ENCODE measurements around the gene WNT9B. TPM values are rescaled to one million over a fixed set of nuclear protein-coding genes. Genes with fewer than 3 reads are reported as not detected.
"Not testable (repeated sequence)": the region's sequence is repeated elsewhere in the genome, so short reads cannot be mapped to it uniquely, and the experiment has no call there.

Gene WNT9B
- total RNA-seq, 4 donors from 2014 or later = not detected

DNA sequence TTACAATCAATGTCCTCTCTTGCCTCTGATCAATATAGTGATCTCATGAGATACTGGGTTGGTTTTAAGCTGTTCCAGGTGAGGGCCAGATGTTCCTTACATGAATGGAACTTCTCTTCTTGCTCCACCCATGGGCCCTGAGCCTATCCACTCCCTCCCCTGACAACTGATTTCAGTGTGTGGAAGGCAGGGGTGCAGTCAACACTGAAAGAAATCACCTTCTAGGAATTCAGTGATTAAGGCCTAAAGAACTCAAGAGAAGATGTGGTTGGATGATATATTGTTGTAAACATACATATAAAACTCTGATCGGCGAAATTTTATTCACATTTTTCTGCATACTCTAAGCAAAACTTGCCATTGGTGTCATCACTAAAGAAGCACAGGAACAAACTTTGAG lies 64.8 kb downstream of the WNT9B start:
- Histone ChIP-seq H3K27me3 (no peaks in the 10 kb centered on the region), H3K9me3 (no peaks in the 10 kb centered on the region), H3K27ac (no peak overlapping the region), H3K4me1 (no peaks in the 10 kb centered on the region), H3K36me3 (no peaks in the 10 kb centered on the region), H3K4me3 (no peak overlapping the region)
- intact Hi-C loops (cut with DNase I; ENCODE audit: low total_unique reads) = no loop called here
- TF ChIP-seq EP300 (IDR thresholded peaks at IDR 0.05; ENCODE audit: low read depth) = no peak
- TF ChIP-seq POLR2AphosphoS5 (IDR thresholded peaks at IDR 0.05) = no peak
- TF ChIP-seq, protein P1, sequence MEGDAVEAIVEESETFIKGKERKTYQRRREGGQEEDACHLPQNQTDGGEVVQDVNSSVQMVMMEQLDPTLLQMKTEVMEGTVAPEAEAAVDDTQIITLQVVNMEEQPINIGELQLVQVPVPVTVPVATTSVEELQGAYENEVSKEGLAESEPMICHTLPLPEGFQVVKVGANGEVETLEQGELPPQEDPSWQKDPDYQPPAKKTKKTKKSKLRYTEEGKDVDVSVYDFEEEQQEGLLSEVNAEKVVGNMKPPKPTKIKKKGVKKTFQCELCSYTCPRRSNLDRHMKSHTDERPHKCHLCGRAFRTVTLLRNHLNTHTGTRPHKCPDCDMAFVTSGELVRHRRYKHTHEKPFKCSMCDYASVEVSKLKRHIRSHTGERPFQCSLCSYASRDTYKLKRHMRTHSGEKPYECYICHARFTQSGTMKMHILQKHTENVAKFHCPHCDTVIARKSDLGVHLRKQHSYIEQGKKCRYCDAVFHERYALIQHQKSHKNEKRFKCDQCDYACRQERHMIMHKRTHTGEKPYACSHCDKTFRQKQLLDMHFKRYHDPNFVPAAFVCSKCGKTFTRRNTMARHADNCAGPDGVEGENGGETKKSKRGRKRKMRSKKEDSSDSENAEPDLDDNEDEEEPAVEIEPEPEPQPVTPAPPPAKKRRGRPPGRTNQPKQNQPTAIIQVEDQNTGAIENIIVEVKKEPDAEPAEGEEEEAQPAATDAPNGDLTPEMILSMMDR (IDR thresholded peaks at IDR 0.05) = no peak
- TF ChIP-seq POLR2A (IDR thresholded peaks at IDR 0.05) = no peak
- no peak for DNase-seq
- 89% methylated on average over 2 of the region's 2 CpGs for WGBS, 2 donors (ENCODE audit: low coverage in 1 of 2)
- in situ Hi-C loops (cut with MboI; ENCODE audit: low pct_ligation_motif_present in 1 of 4, low pct_unique_long_range_greater_than_20kb in 1 of 4, low sequenced_read_pairs in 3 of 4) = no loop called here

DNA sequence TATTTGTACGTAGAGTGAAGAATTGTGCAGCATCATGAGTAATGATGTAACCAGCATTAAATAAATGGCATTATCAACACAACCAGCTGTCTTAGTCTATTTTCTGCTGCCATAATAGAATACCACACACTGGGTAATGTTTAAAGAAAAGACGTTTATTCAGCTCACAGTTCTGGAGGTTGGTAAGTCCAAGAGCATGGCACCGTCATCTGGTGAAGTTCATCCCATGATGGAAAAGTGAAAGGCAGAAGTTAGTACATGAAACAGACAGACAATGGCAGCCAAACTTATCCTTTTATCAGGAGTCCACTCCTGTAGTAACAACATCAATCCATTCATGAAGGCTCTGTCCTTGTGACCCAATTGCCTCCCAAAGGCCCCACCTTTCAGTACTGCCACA lies 65.2 kb downstream of the WNT9B start:
- Histone ChIP-seq H3K9me3 (no peaks in the 10 kb centered on the region), H3K27ac (no peak overlapping the region), H3K4me3 (no peak overlapping the region), H3K4me1 (no peaks in the 10 kb centered on the region), H3K36me3 (no peaks in the 10 kb centered on the region), H3K27me3 (no peaks in the 10 kb centered on the region)
- intact Hi-C loops (cut with DNase I; ENCODE audit: low total_unique reads) = no loop called here
- no peak for DNase-seq
- WGBS, 2 donors (ENCODE audit: low coverage in 1 of 2) = 82 to 85% methylated on average over 2 to 3 of the region's 3 CpGs
- in situ Hi-C loops (cut with MboI; ENCODE audit: low pct_ligation_motif_present in 1 of 4, low pct_unique_long_range_greater_than_20kb in 1 of 4, low sequenced_read_pairs in 3 of 4) = no loop called here
- TF ChIP-seq POLR2AphosphoS5 (IDR thresholded peaks at IDR 0.05) (no peak), POLR2A (IDR thresholded peaks at IDR 0.05) (no peak), EP300 (IDR thresholded peaks at IDR 0.05; ENCODE audit: low read depth) (no peak)
- TF ChIP-seq, protein P1 (IDR thresholded peaks at IDR 0.05) = no peak

- no peaks in the 10 kb centered on the region for H3K27me3 ChIP-seq
- no peaks in the 10 kb centered on the region for H3K36me3 ChIP-seq
- H3K4me1 ChIP-seq = no peaks in the 10 kb centered on the region
- TF ChIP-seq EP300 (IDR thresholded peaks at IDR 0.05; ENCODE audit: low read depth) = no peak
- TF ChIP-seq, protein P1 (IDR thresholded peaks at IDR 0.05) = no peak
- H3K27ac ChIP-seq = no peak overlapping the region
- no peak for DNase-seq
- intact Hi-C loops (cut with DNase I; ENCODE audit: low total_unique reads) (no loop called here), in situ Hi-C loops (cut with MboI; ENCODE audit: low pct_ligation_motif_present in 1 of 4, low pct_unique_long_range_greater_than_20kb in 1 of 4, low sequenced_read_pairs in 3 of 4) (no loop called here)
- H3K9me3 ChIP-seq = no peaks in the 10 kb centered on the region
- no peak overlapping the region for H3K4me3 ChIP-seq
Observed at GRCh38 chr17:46917041-46917440, 65.7 kb downstream of the WNT9B start.

DNA sequence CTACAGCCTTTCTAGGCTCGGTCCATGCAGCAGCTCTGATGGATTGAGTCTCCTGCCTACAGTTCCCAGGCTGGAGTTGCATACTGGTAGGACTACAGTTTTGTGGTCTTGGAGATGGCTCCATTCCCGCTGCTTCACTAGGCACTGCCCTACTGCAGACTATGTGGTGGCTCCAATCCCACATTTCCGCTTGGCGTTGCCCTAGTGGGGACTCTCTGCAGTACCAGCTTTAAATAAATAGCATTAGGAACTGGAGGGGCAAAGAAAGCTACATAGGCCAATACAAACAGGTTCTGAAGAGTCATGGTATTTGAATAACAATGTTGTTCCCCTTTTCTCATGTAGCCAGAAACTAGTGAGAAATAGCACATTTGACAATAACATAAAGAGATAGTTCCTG lies 66.1 kb downstream of the WNT9B start:
- WGBS, 2 donors (ENCODE audit: low coverage in 1 of 2) = 96% methylated on average over 4 of the region's 4 CpGs; no CpG with 5 or more reads in 1 of the 2 donors
- no peaks in the 10 kb centered on the region for H3K27me3 ChIP-seq
- in situ Hi-C loops (cut with MboI; ENCODE audit: low pct_ligation_motif_present in 1 of 4, low pct_unique_long_range_greater_than_20kb in 1 of 4, low sequenced_read_pairs in 3 of 4) (no loop called here), intact Hi-C loops (cut with DNase I; ENCODE audit: low total_unique reads) (no loop called here)
- TF ChIP-seq POLR2A (IDR thresholded peaks at IDR 0.05) (no peak), POLR2AphosphoS5 (IDR thresholded peaks at IDR 0.05) (no peak)
- TF ChIP-seq, protein P1 (IDR thresholded peaks at IDR 0.05) = no peak
- no peak overlapping the region for H3K4me3 ChIP-seq
- H3K36me3 ChIP-seq = no peaks in the 10 kb centered on the region
- no peaks in the 10 kb centered on the region for H3K4me1 ChIP-seq
- no peak for DNase-seq
- no peak overlapping the region for H3K27ac ChIP-seq
- H3K9me3 ChIP-seq = no peaks in the 10 kb centered on the region

GRCh38 chr17:46921962-46922361 lies 70.6 kb downstream of the WNT9B start:
- DNase-seq; intact Hi-C loops (cut with DNase I; ENCODE audit: low total_unique reads); H3K36me3 ChIP-seq; H3K27me3 ChIP-seq; H3K27ac ChIP-seq; H3K9me3 ChIP-seq; in situ Hi-C loops (cut with MboI; ENCODE audit: low pct_ligation_motif_present in 1 of 4, low pct_unique_long_range_greater_than_20kb in 1 of 4, low sequenced_read_pairs in 3 of 4): not testable (repeated sequence)
- Histone ChIP-seq H3K4me1 (peaks cover 0 to 34% (median 19%) of the 10 kb centered on the region in 4 donors), H3K4me3 (peak overlapping the region in 1 of 4 donors; percentile 65)
- WGBS, 2 donors (ENCODE audit: low coverage in 1 of 2) = 63 to 77% methylated on average over 4 of the region's 4 CpGs
